Stimulated activated CD4-positive, alpha-beta T cell treated with anti-CD3 and anti-CD28 coated beads, TNF-alpha, amount 100 ng/mL, for 24 hours (primary cell): ENCODE results near the gene LRRC55.

Experiments used
- DNase-seq, 3 experiments: peaks; one replicate each; pipeline ENCODE4 v3.0.0-alpha.2; 2020; ENCODE audit warnings: low read depth in 3 of 3

LRRC55 gene, protein sequence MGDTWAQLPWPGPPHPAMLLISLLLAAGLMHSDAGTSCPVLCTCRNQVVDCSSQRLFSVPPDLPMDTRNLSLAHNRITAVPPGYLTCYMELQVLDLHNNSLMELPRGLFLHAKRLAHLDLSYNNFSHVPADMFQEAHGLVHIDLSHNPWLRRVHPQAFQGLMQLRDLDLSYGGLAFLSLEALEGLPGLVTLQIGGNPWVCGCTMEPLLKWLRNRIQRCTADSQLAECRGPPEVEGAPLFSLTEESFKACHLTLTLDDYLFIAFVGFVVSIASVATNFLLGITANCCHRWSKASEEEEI

DNA sequence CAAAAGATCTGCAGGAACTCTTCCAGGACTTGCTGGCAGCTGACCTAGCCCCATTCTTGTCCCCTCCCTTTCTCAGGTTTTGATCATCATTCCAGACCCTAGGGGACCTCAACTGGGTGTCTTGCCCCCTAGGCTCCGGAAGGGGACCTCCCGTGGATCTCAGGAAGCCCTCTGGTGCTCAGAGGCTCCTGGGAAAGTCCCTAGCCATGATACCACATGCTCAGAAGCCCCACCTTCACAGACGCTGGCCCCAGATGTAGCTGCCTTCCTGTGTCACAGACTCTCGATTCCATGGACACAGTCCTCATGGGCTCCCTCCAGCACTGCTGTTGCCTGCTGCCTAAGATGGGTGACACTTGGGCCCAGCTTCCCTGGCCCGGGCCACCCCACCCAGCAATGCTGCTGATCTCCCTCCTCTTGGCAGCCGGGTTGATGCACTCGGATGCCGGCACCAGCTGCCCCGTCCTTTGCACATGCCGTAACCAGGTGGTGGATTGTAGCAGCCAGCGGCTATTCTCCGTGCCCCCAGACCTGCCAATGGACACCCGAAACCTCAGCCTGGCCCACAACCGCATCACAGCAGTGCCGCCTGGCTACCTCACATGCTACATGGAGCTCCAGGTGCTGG lies at the start of gene LRRC55:
LRRC55 (plus strand) TSS at position 276 of the 628 bp plus-strand sequence; CDS start at position 346, 70 bp downstream.
- no peak for DNase-seq

DNA sequence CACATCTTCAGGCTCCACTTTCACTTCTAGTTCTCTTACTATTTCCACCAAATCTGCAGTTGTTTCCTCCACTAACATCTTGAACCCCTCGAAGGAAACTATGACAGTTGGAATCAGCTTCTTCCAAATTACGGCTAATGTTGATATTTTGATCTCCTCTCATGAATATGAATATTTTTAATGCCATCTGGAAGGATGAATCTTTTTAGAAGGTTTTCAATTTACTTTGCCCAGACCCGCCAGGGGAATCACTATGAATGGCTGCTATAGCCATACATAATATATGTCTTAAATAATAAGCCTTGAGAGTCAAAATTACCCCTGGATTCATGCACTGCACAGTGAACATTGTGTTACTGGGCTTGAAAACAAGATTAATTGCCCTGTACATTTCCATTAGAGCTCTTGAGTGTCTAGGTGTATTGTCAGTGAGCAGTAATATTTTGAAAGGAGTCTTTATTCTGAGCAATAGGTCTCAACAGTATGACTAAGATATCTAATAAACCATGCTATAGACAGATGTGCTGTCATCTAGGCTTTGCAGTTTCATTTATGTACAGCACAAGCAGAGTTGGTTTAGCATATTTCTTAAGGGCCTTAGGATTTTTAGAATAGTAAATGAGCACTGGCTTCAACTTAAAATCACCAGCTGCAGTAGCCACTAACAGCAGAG lies 48.3 kb upstream of the LRRC55 start:
- no peak for DNase-seq

DNA sequence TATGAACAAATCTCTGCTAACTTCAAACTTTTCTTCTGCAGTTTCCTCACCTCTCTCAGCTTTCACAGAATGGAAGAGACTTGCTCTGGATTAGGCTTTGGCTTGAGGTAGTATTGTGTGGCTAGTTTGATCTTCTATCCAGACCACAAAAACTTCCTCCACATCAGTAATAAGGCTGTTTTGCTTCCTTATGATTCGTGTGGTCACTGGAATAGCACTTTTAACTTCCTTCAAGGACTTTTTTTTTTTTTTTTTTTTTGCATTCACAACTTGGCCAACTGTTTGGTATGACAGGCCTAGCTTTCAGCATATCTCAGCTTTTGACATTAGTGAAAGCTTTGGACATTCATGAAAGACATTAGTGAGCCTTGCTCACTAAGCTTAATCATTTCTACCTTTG lies 47.5 kb upstream of the LRRC55 start:
- DNase-seq = no peak

DNA sequence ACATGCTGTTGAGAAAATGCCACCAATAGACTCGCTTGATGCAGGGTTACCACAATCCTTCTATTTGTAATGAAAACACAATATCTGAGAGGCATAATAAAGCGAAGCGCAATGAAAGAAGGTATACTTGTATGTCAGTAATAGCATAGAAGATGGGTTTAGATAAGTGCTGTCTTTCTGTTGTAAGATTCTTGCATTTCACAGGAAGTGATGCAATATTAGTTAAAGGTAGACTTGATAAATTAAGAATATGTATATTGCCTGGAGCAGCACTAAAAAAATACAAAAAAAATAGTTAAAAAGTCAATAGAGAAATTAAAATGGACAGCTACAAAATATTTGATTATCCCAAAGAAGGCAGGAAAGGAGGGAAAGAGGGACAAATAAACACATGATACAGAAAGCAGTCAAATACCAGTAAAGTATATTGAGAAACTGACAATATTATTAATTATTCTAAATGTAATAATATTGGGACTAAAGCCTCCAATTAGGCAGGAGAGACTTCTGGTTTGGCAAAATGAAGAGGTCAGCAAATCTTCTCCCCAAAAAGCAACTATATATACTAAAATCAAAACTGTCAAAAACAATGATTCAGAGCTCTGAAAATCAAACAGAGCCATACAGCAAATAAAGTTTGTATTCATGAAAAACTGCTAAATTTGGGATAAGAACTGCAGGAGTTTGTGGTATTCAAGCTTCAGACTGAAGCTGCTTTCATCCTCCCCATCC lies 46.6 kb upstream of the LRRC55 start:
- DNase-seq = no peak

DNA sequence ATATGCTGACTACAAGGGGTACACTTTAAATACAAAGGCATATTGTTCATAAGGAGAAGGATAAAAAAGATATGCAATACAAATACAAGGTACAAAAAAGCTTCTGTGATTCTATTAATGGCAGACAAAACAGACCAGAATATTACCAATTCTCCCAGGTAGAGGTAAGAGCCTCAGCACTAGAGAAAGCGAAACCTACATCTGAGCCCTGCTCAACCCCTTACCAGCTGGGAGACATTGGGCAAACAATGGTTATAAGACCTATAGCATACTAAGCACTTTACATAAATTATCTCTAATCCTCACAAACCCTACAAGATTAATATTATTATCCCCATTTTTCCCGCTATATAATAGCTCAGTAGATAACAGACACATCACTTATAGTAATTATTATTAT lies 41.2 kb upstream of the LRRC55 start:
- DNase-seq = no peak

DNA sequence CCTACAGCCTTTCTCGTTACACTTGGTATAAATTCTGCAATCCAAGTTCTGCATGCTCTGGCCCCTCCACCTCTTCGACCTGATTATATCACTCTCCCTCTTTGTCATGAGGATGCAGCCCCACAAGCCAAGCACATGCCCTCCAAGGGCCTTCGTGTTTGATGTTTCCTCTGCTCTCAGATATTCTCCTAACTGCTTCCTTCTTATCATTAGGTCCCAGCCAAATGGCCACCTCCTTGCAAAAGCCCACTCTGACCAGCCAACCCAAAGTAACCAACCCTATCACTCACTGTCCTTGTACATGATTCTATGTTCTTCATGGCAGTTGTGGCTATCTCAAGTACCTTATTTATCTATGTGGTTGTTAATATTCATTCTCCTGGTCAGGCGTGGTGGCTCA lies 38.3 kb upstream of the LRRC55 start:
- DNase-seq = no peak

DNA sequence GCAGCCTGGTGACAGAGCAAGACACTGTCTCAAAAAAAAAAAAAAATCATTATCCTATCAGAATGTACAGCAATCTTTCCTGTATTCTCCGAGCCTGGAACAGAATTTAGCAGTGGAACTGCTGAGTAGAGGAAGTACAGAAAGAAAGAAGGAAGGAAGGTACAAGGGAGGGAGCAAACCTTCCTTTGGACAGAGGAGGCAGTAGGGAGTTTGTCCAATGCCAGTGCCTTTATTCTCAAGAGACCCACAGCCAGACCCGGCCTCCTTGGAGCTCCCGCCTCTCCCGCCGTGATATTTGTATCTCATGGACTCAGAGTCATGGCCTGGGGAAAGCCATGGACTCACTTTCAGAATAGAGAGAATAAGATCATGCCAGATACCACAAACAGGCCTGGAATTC lies 37.7 kb upstream of the LRRC55 start:
- DNase-seq = no peak

DNA sequence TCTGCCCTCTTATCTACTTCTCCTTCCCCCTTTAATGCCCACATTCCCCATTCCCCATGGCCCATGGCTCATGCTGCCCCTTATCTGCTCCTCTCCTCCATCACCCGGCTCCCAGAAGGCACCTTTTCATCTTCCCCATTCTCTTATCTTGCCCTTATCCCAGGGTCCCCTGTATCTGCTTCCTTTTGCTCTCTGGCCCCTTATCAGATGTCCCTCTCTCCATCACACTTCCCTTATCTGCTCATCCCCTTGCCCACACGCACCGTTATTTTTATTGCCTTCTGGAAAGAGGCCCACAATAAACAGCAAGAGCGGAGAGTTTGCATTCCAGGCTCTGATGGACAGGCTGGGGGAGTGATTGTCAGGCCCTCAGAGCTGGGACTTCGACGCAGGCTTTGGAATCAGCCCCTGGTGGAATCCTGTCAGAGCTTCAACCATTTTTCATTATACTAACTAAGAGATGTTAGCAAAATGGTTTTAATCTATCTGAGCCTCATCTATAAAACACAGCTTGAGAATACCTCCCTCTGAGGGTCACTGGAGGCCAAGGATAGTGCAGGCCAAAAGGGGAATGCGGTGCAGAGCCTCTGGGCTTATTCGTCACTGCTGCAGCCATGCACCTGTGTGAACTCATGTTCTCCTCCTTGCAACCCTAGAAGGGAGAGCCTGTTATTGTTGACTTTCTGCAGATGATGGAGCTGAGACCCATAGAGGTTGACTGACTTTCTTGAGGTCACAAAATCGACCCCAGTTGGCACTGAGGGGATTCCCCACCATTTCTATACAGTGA lies 37.0 kb upstream of the LRRC55 start:
- DNase-seq = no peak

DNA sequence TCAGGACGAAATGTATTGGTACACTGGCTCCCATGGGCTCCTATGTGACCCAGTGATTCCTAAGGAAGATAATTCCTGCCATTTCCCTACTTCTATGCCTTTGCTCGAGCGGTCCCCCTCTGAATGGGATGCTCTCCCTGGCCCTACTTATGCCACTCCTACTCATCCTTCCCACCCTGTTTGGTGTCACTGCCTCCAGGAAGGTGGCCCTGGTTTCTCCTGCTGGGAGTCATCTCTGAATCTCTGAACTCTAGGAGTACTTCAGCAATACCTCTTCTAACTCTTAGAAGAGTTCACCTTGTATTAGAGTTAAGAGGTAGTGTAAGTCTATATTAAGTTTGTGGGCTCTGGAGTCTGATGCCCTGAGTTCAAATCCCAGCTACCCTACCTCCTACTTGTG lies 35.5 kb upstream of the LRRC55 start:
- DNase-seq = no peak

DNA sequence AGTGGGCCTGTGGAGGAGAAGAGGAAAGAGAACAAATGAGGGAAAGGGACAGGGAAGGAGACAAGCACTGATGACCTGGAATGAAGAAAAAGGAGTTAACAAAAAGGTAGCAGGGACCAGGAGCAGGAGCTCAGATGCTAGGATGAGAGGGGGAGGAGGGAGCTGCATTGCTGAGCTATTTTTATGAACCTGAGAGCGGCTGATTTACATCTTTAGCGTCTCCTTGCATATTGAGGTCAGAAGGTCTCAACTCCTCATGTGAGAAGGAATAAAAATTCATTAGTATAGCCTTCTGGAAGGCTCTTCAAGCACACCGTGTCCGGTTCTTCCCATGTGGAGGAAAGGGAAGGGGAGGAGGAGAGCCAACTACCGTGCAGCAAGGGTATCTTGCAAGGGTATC lies 33.1 kb upstream of the LRRC55 start:
- DNase-seq = no peak

DNA sequence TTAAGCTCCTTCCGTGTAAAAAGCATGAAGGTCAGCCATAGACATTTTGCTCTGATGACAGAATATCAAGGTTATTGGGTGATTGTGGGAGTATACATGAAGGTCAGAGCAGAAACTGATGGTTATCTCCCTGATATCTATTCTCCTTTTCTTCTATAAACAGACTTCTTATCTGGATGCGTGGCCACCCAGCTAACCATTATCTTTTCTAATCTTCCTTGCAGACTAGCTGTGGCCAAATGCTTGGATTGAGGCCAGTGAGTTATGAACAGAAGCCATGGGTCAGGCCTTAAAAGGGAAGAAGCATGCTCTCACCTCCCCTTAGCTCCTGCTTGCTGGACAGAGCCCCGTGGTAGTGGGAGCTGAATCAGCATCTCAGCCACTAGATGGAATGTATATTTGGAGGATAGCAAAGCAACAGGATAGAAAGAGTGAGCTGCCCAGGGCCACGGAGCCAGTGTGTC lies 31.3 kb upstream of the LRRC55 start:
- DNase-seq = no peak

DNA sequence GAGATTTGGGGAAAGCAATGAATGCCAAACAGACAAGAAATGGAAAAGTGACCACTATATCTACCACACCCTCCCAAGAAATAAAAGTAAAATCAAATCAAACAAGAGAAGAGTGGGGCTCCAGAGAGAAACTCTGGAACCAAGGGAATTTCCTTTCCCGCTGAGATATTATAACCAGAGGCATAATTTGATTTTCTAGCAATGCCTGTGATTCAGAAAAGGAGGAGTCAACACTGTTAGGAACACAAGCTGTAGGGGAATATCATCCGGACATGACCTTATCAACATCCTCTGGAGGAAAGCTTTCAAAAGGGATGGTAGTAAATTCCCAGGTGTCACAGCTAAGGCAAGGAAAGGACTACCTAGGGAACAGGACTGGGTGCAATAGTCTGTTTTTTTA lies 29.6 kb upstream of the LRRC55 start:
- DNase-seq = no peak

DNA sequence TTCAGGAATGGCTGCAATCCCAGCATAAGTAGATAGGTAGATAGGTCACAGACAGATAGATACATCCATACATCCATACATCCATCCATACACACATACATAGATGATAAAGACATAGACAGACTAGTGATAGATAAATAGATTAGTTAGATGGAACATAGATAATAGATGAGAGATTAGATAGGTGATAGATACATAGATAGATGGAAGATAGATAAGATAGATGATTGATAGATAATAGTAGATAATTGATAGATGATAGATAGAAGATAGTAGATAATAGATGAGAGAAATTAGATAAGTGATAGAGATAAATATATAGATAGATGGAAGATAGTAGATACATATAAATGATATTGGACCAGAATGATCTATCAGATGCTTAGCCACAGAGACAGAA lies 28.3 kb upstream of the LRRC55 start:
- no peak for DNase-seq

DNA sequence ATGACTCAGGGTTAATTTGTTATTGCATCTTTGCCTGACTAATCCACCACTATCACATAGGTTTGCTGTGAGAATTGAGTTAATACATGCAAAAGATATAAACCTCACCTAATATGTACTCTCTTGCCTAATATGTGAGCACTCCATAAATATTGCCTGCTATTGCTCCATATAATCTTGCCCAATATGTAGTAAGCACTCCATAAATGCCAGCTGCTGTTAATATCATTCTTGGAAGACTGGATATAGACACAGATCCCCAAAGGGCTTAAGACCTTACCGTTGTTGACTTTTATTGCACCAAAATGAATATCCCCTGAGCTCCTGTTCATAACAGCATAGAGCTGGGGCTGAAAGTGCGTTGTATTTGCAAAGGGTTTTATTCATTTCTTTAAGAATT lies 27.0 kb upstream of the LRRC55 start:
- no peak for DNase-seq

DNA sequence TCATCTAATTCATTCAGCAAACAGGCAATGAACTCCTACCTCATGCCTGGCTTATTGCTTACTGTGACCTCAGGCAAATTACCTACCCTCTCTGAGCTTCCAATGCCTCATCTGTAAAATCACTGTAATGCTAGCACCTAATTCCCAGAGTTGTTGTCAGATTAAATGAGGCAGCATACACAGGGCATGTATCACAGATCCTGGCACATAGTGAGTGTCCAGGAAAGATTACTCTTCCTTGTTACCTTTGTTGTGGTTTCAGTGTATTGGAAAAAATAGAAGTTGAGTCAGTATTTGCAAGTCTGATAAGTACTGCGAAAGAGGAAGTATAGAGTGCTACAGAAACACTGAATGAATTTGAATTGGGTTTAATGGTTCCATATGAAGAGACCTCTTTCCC lies 26.4 kb upstream of the LRRC55 start:
- no peak for DNase-seq

DNA sequence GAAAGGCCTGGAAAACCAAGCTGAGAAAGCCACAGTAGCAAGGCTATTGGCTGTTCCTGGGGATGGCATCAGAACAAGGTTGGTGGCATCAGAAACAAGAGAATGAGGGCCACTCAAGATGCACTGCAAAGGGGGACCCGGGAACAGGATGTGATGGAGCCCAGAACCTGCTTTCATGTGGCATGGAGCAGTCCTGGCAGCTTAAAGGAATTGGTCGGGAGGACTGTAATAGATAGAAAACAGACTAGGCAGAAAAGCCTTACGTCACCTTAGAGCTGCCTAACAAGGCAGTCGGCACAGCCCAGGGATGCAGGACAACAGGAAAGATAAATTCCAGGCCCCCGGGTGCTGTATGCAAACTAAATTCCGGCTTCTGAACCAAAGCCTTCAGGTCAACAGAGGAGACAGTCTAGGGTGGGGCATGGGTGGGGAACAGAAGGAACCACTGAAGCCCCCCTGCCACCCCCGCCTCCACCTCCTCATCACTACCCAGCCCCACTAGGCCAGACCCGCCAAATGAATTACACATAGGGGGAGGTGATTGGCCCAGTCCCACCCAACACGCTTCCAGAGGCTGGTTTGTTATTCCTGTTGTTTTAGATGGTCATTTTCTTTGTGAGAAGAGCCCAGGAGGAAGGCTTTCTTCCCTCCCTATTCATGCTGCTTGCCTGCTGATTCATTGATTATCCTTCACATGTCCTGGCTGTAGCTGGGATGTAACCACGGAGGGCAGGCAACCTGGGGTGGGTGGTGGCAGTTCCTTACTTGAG lies 25.7 kb upstream of the LRRC55 start:
- no peak for DNase-seq

DNA sequence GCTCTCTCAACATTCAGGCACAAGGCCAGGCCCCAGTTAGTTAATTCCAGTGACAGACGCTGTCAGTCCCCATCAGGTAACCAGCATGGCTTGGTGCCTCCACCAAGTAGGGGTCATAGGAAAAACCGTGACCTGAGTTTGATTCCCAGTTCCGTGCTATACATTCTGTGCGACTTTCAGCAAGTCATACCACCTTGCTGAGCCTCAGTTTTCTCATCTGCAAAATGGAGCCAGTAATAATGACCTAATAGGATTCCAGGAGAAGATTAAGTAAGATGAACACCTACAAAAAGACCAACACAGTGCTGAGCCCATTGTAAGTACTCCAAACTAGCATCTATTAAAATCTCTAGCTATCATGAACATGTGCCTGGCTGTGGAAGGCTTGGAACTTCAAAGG lies 24.8 kb upstream of the LRRC55 start:
- no peak for DNase-seq

DNA sequence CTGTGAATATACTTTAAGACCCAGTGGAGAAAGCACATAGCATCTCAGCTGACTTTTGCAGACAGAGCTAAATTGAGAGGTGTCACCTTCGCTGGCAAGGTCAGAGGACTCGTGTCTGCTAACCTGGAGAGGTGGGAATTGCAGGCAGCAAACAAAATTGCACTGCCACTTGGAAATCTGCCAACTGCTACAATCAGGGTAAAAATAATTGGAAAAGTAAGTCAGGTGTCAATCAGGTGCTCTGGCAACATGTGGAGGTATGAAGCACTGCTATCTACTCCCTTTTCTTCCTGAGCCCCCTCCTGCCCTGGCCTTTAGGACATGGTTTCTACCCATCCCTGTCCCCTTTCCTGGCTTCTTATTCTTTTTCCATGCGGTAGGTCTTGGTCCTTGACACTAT lies 24.1 kb upstream of the LRRC55 start:
- no peak for DNase-seq

DNA sequence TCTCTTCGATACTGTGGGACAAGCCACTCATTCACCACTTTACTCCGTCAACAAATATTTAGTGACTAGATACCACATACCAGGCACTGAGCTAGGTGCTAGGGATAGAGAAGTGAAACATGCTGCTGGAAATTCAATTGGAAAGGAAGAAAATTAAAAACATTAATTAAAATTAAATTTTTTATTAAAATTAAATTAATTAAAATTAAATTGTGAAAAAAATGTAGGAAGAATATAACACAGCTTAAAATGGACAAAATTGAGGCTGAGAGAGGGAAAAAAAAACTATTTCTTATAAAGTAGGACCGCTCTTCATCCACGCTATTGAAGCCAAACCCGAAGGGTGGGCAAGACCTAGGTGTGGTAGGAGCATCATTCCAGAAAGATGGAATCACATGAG lies 23.6 kb upstream of the LRRC55 start:
- DNase-seq = no peak

DNA sequence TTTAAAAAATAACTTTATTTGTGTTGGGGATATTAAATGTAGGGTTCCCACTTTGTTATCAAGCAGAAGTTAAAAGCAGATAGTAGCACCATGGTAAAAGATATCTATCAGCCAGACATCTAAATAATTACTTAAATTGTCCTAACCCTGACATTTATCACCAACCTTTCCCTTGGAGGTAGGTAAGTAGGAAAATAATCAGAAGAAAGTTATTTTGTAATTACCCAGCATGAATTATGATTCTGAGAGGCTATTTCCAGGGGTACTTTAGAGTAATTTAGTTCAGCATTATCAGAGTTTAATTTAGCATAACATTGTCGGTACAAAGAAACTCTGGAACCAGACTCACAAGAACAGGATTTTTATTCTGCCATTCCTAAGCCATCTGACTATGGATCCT lies 23.2 kb upstream of the LRRC55 start:
- no peak for DNase-seq

DNA sequence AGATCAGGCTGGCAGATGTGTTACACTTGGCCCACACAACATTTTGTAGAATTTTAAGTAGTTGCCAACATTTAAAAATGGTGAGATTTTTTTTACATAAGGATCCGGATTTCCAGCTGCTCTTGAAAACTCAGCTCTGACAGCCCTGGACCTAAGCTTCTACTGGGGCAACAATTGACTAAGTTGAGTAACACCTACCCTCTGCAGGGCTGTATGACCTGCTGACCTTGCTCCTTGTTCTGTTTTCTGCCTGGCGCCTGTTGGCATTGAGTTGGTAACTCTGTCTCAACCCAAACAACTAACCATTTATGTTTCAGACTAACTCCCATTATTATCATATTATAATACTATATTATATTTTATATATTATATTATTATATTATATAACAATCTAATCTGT lies 21.1 kb upstream of the LRRC55 start:
- DNase-seq = no peak
